OCI-LY7 (cell line): ENCODE data around the gene PLXNC1. TPM values are rescaled to one million over a fixed set of nuclear protein-coding genes. Genes with fewer than 3 reads are reported as not detected.

Experiments
- BruUV-seq: library from RNA; stranded (reverse); fragments of 400-500 nt; replicated peaks from 2 replicates; lab custom pipeline; 2021; lab: Mats Ljungman, UMichigan
- CTCF ChIA-PET: fragments of 300-600 bp; sonication (Branson Sonifier 250); formaldehyde crosslinking; loops from one replicate; lab custom pipeline; 2022; ENCODE audit warnings: antibody characterized with exemption; ENCODE audit not compliant: unreplicated experiment; lab: Charles Lee
- POLR2A ChIA-PET: fragments of 300-600 bp; sonication (Branson Sonifier 250); formaldehyde crosslinking; loops from one replicate; lab custom pipeline; 2022; ENCODE audit warnings: antibody characterized with exemption; lab: Charles Lee
- DNase-seq: peaks from one replicate; pipeline ENCODE4 v3.0.0-alpha.2; 2015; ENCODE audit warnings: low spot score
- H2AFZ ChIP-seq: fragments of 200-600 bp; sonication (generic), shearing (Covaris generic); 2 replicates; pipeline ENCODE4 v1.6.1; 2014; ENCODE audit warnings: mild to moderate bottlenecking, antibody characterized with exemption, low read length, moderate library complexity
- H3K27ac ChIP-seq: fragments of 200-600 bp; sonication (generic); 2 replicates; pipeline ENCODE4 v1.5.1; 2014; ENCODE audit warnings: mixed run types, low read depth, mild to moderate bottlenecking, moderate library complexity, low read length, inconsistent platforms; ENCODE audit not compliant: poor library complexity, severe bottlenecking
- H3K36me3 ChIP-seq: fragments of 200-600 bp; sonication (generic); 2 replicates; pipeline ENCODE4 v1.6.1; 2014; ENCODE audit warnings: mild to moderate bottlenecking, antibody characterized with exemption, low read length, moderate library complexity, mixed read lengths; ENCODE audit not compliant: insufficient read depth
- H3K4me1 ChIP-seq: fragments of 200-600 bp; sonication (generic); 2 replicates; pipeline ENCODE4 v1.5.1; 2014; ENCODE audit warnings: mild to moderate bottlenecking, low read length; ENCODE audit not compliant: insufficient read depth, poor library complexity, severe bottlenecking
- H3K4me2 ChIP-seq: fragments of 200-600 bp; sonication (generic); 2 replicates; pipeline ENCODE4 v1.6.1; 2014; ENCODE audit warnings: mild to moderate bottlenecking, low read length
- H3K4me3 ChIP-seq: fragments of 200-600 bp; sonication (generic); 2 replicates; pipeline ENCODE4 v1.5.1; 2014; ENCODE audit warnings: mild to moderate bottlenecking, low read depth, low read length; ENCODE audit not compliant: poor library complexity, severe bottlenecking
- H3K79me2 ChIP-seq: fragments of 200-600 bp; sonication (generic); 2 replicates; pipeline ENCODE4 v1.6.1; 2016; ENCODE audit warnings: low read depth, mild to moderate bottlenecking, low read length, moderate library complexity, mixed read lengths; ENCODE audit not compliant: insufficient read depth
- H3K9me2 ChIP-seq: fragments of 200-600 bp; sonication (generic); 2 replicates; pipeline ENCODE4 v1.6.1; 2016; ENCODE audit warnings: mild to moderate bottlenecking, low read length, mixed read lengths; ENCODE audit not compliant: insufficient read depth
- H3K9me3 ChIP-seq: fragments of 200-600 bp; sonication (generic); 2 replicates; pipeline ENCODE4 v1.6.1; 2014; ENCODE audit warnings: mild to moderate bottlenecking, mixed run types, low read length, mixed read lengths
- H4K20me1 ChIP-seq: fragments of 200-600 bp; sonication (generic); 2 replicates; pipeline ENCODE4 v1.6.1; 2014; ENCODE audit warnings: mild to moderate bottlenecking, antibody characterized with exemption, low read length, moderate library complexity, mixed read lengths; ENCODE audit not compliant: insufficient read depth
- CTCF ChIP-seq: fragments of 200-600 bp; sonication (generic); conservative IDR thresholded peaks from 2 replicates; pipeline ENCODE4 v1.5.1; 2014; ENCODE audit warnings: mild to moderate bottlenecking, antibody characterized with exemption, low read length, moderate library complexity, mixed read lengths
- EZH2phosphoT487 ChIP-seq: fragments of 200-600 bp; sonication (generic); IDR thresholded peaks from 2 replicates; pipeline ENCODE4 v1.6.1; 2018; ENCODE audit warnings: low read depth, borderline replicate concordance, mild to moderate bottlenecking, mixed run types, antibody characterized with exemption, low read length, moderate library complexity, mixed read lengths
- intact Hi-C: fragments of 100-400 bp; cut with micrococcal nuclease; formaldehyde crosslinking; loops from one replicate; pipeline ENCODE4 v1.10.0; 2022; ENCODE audit not compliant: unreplicated experiment
- total RNA-seq, 2 experiments: library from RNA; depleted of rRNA in 1 of 2; stranded (reverse); fragments of >200 nt in 1 of 2; shearing (Covaris generic) in 1 of 2; gene quantifications; 2 replicates each; pipeline ENCODE4 v1.2.3, GENCODE V29; 2014 to 2022

The PLXNC1 gene
- total RNA-seq, 2 experiments from 2014 or later: 4.5 to 8.0 TPM

- H2AFZ ChIP-seq: no peak overlapping the region
- no peaks in the 10 kb centered on the region for H3K79me2 ChIP-seq
- ChIA-PET POLR2A (interaction anchor here (0.6 to 1.5 kb wide), 4 partner anchors 10 to 51 kb away, joined by 3 to 5 read pairs (median 4); no protein-coding TSS in a partner anchor), CTCF (no interaction called here)
- no peak overlapping the region for H3K4me2 ChIP-seq
- no peak overlapping the region for H3K4me3 ChIP-seq
- H3K4me1 ChIP-seq: peaks cover 12% of the 10 kb centered on the region
- H3K9me3 ChIP-seq: no peaks in the 10 kb centered on the region
- H4K20me1 ChIP-seq: no peaks in the 10 kb centered on the region
- no peaks in the 10 kb centered on the region for H3K36me3 ChIP-seq
- TF ChIP-seq CTCF (no peak), EZH2phosphoT487 (no peak)
- no peaks in the 10 kb centered on the region for H3K9me2 ChIP-seq
- no TSS peak for BruUV-seq
- no peak for DNase-seq
- intact Hi-C loops: no loop called here
- H3K27ac ChIP-seq: no peak overlapping the region
Measured at GRCh38 chr12:94255428-94255827, 107.1 kb downstream of the PLXNC1 start.

- CTCF ChIA-PET: no interaction called here
Measured at GRCh38 chr12:94258593-94258992, 110.2 kb downstream of the PLXNC1 start.

More at GRCh38 chr12:94258593-94258992, 110.2 kb downstream of the PLXNC1 start:
- Histone ChIP-seq H3K4me3 (no peak overlapping the region), H3K27ac (no peak overlapping the region), H3K79me2 (no peaks in the 10 kb centered on the region), H2AFZ (peak overlapping the region; percentile 100), H3K4me2 (peak overlapping the region; percentile 56; the same call in 1 of the 2 replicates), H3K9me3 (no peaks in the 10 kb centered on the region), H3K36me3 (no peaks in the 10 kb centered on the region), H3K9me2 (no peaks in the 10 kb centered on the region), H4K20me1 (no peaks in the 10 kb centered on the region), H3K4me1 (peaks cover 39% of the 10 kb centered on the region)
- POLR2A ChIA-PET: interaction anchor here (1.0 kb wide), 1 partner anchor 50 kb away, joined by 3 read pairs; no protein-coding TSS in a partner anchor
- DNase-seq: no peak
- TF ChIP-seq CTCF (no peak), EZH2phosphoT487 (no peak)
- no TSS peak for BruUV-seq
- intact Hi-C loops: no loop called here
